ENCODE measurements around the gene UBTD2. TPM values are rescaled to one million over a fixed set of nuclear protein-coding genes. Genes with fewer than 3 reads are reported as not detected.

UBTD2 gene
- total RNA-seq, 1 donor from 2014 or later, result 6.1 TPM

DNA sequence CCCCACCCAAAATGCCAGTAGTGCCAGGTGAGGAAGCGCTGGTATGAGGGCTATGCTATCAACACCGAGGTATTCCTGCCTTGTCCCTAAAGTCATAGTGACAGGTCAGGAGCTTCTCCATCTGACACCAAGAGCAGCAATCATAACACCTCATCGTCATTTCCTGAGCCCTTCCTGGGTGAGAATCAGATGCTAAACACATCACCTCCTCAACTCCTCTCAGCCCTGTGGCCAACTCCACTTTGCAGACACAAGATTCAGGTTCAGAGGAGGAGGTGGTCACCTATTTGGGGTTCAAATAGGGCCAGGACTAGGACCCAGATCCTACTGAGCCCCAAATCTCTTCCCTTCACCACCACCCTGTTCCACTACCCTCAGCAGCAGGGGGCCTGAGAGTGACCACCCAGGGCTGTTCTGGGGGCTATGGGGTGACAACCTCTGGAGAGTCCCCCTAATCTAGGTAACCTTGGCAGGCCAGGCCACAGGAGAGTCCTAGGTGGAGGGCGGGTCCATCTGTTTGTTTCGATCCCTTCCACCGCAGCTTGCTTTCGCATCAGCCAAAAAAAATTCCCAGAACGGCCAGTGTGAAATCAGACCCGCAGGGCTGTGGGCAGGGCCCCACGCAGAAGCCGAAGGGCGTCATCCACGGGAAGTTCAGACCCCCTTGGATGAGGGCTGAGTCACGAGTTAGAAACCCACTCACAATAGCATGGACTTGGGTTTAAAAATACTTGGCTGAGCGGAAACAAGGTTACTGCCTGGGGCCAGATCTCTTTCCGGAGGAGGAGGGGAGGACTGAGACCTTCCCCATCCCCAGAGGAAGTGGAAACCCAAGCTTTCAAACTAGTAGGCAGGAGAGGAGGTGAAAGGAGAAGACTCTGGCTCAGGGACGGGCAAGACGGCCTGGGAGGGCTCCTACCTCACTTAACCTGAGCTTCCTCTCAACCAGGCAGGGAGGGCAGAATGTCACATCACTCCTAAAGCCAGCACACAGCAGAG is 104.3 kb downstream of the UBTD2 start:
- peak overlapping the region; percentile 100 for H3K27ac Mint-ChIP-seq
- no peaks in the 10 kb centered on the region for H3K9me3 Mint-ChIP-seq
- intact Hi-C loops (cut with micrococcal nuclease), result loop anchor here (1.0 to 10.0 kb wide), 4 partner anchors 8 to 876 kb away; partner anchors contain the start of gene CREBRF
- H3K4me3 Mint-ChIP-seq, result peak overlapping the region; percentile 87
- peaks cover 87% of the 10 kb centered on the region for H3K4me1 Mint-ChIP-seq (ENCODE audit: low read depth)
- peak; percentile 51 for DNase-seq (ENCODE audit: low spot score)
- H3K27me3 Mint-ChIP-seq (ENCODE audit: insufficient read depth), result no peaks in the 10 kb centered on the region
- peaks cover 21% of the 10 kb centered on the region for H3K36me3 Mint-ChIP-seq (ENCODE audit: low read depth)

DNA sequence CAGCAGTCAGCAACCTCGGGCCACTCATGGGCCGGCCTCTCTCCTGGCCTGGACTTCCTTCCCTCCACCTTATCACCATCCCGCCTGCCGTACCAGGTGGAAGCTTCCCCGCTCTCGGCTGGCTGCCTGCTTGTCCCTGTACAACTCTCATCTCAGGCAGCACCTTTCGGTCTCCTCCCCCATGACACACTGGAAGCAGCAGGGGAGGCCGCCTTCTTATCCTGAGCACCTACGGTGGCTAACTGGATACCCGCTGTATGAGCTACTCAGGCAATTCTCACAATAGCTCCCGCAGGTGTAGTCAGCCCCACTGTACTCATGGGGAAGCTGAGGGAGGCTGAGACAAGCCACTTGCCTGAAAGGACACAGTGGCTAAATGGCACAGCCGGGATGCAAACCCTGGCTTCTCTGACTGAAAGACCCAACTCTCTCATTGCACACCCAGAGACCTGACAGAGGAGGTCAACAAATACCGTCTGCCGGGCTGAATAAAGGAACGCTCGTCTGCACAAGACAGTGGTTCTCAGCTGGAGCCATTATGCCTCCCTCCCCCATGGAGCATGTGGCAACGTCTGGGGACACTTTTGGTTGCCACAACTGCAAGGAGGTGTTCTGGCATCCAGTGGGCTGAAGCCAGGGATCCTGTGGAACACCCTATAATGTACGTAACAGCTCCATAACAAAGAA is 105.1 kb downstream of the UBTD2 start:
- Mint-ChIP-seq H3K27ac (peak overlapping the region; percentile 100), H3K27me3 (ENCODE audit: insufficient read depth) (no peaks in the 10 kb centered on the region), H3K9me3 (no peaks in the 10 kb centered on the region), H3K4me1 (ENCODE audit: low read depth) (peaks cover 87% of the 10 kb centered on the region), H3K36me3 (ENCODE audit: low read depth) (peaks cover 25% of the 10 kb centered on the region), H3K4me3 (peak overlapping the region; percentile 87)
- intact Hi-C loops (cut with micrococcal nuclease), result loop anchor here (2.0 to 10.0 kb wide), 3 partner anchors 112 to 876 kb away; partner anchors contain the start of gene CREBRF
- DNase-seq (ENCODE audit: low spot score), result peak; percentile 36

- H3K27ac Mint-ChIP-seq, result peak overlapping the region; percentile 100
- intact Hi-C loops (cut with micrococcal nuclease), result loop anchor here (10.0 kb wide), 1 partner anchor 878 kb away; the partner anchor contains the start of gene CREBRF
- H3K36me3 Mint-ChIP-seq (ENCODE audit: low read depth), result peaks cover 22% of the 10 kb centered on the region
- H3K4me1 Mint-ChIP-seq (ENCODE audit: low read depth), result peaks cover 83% of the 10 kb centered on the region
- H3K27me3 Mint-ChIP-seq (ENCODE audit: insufficient read depth), result no peaks in the 10 kb centered on the region
- H3K4me3 Mint-ChIP-seq, result peak overlapping the region; percentile 87
- DNase-seq (ENCODE audit: low spot score), result no peak
- no peaks in the 10 kb centered on the region for H3K9me3 Mint-ChIP-seq
These were observed 106.4 kb downstream of the UBTD2 start for GRCh38 chr5:172177176-172177575.

- Mint-ChIP-seq H3K27ac (peak overlapping the region; percentile 100), H3K4me1 (ENCODE audit: low read depth) (peaks cover 80% of the 10 kb centered on the region), H3K36me3 (ENCODE audit: low read depth) (peaks cover 20% of the 10 kb centered on the region), H3K4me3 (peak overlapping the region; percentile 87), H3K27me3 (ENCODE audit: insufficient read depth) (no peaks in the 10 kb centered on the region), H3K9me3 (no peaks in the 10 kb centered on the region)
- intact Hi-C loops (cut with micrococcal nuclease), result loop anchor here (1.0 to 10.0 kb wide), 4 partner anchors 50 to 880 kb away; partner anchors contain the start of gene CREBRF
- DNase-seq (ENCODE audit: low spot score), result peak; percentile 77
These were observed 108.3 kb downstream of the UBTD2 start for GRCh38 chr5:172175263-172175719.

- Mint-ChIP-seq H3K36me3 (ENCODE audit: low read depth) (peaks cover 34% of the 10 kb centered on the region), H3K4me3 (peak overlapping the region; percentile 87), H3K27me3 (ENCODE audit: insufficient read depth) (no peaks in the 10 kb centered on the region), H3K9me3 (no peaks in the 10 kb centered on the region), H3K4me1 (ENCODE audit: low read depth) (peaks cover 83% of the 10 kb centered on the region), H3K27ac (peak overlapping the region; percentile 100)
- intact Hi-C loops (cut with micrococcal nuclease), result loop anchor here (1.0 to 10.0 kb wide), 7 partner anchors 14 to 881 kb away; partner anchors contain the start of genes CREBRF and UBTD2
- DNase-seq (ENCODE audit: low spot score), result peak; percentile 74
These were observed 109.9 kb downstream of the UBTD2 start for GRCh38 chr5:172173564-172174153.

DNA sequence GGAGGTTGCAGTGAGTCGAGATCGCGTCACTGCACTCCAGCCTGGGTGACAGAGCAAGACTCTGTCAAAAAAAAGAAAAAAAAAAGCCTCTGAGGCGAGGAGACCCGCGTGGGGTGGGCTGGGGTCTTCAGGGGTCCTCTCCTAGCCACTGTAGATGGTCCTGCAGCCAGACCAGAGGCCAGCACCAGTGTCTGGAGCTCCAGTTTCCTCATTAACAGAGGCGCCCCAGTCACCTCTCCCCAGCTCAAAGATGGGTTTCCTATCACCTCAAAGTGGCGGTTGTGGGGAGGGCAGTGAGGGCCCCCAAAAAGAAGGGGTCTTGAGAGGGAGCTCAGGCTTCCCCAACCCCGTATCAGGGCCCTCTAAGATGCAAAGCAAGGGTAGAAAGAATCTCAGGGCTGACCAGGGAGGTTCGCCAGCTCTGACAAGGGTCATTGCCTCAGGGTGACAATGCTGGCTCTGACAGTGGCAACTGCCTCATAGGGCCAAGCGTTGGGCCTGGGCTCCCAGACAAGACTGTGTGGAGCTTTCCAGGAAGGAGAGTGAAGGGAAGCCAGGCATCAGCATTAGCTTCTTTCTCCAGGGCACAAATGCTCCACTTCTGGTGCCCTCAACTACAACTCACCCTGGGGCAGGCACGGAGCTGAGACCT is 110.5 kb downstream of the UBTD2 start:
- Mint-ChIP-seq H3K27ac (peak overlapping the region; percentile 100), H3K4me1 (ENCODE audit: low read depth) (peaks cover 83% of the 10 kb centered on the region), H3K4me3 (peak overlapping the region; percentile 87), H3K9me3 (no peaks in the 10 kb centered on the region), H3K36me3 (ENCODE audit: low read depth) (peaks cover 30% of the 10 kb centered on the region), H3K27me3 (ENCODE audit: insufficient read depth) (no peaks in the 10 kb centered on the region)
- intact Hi-C loops (cut with micrococcal nuclease), result loop anchor here (5.0 to 10.0 kb wide), 2 partner anchors 41 to 882 kb away; partner anchors contain the start of gene CREBRF
- no peak for DNase-seq (ENCODE audit: low spot score)

- H3K27me3 Mint-ChIP-seq (ENCODE audit: insufficient read depth), result no peaks in the 10 kb centered on the region
- H3K36me3 Mint-ChIP-seq (ENCODE audit: low read depth), result peaks cover 29% of the 10 kb centered on the region
- no peak overlapping the region for H3K27ac Mint-ChIP-seq
- no peaks in the 10 kb centered on the region for H3K9me3 Mint-ChIP-seq
- H3K4me1 Mint-ChIP-seq (ENCODE audit: low read depth), result peaks cover 74% of the 10 kb centered on the region
- intact Hi-C loops (cut with micrococcal nuclease), result loop anchor here (5.0 to 10.0 kb wide), 2 partner anchors 39 to 884 kb away; partner anchors contain the start of gene CREBRF
- H3K4me3 Mint-ChIP-seq, result no peak overlapping the region
- no peak for DNase-seq (ENCODE audit: low spot score)
These were observed 112.4 kb downstream of the UBTD2 start for GRCh38 chr5:172171118-172171517.

GRCh38 chr5:172170251-172170701 is 113.3 kb downstream of the UBTD2 start:
- no peak for DNase-seq (ENCODE audit: low spot score)
- peaks cover 27% of the 10 kb centered on the region for H3K36me3 Mint-ChIP-seq (ENCODE audit: low read depth)

DNA sequence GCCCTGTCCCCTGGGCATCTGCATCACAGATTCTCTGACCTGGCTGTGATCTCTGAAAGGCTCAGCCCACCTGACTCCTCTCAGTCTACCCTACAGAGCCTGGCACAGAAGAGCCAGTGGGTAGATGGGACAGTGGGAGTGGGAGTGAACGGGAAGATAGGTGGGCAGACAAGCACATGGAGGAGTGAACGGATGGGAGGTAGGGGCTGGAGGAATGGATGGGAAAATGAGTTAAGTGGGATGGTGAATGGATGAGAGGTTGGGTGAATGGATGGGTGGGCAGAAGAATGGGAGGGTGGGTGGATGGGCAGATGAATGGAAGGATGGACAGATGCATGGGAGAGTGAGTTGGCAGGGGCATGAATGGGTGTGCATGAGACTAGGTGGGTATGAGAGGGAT is 114.3 kb downstream of the UBTD2 start:
- H3K36me3 Mint-ChIP-seq (ENCODE audit: low read depth), result peaks cover 27% of the 10 kb centered on the region
- H3K9me3 Mint-ChIP-seq, result no peaks in the 10 kb centered on the region
- intact Hi-C loops (cut with micrococcal nuclease), result no loop called here
- H3K4me1 Mint-ChIP-seq (ENCODE audit: low read depth), result peaks cover 55% of the 10 kb centered on the region
- H3K27ac Mint-ChIP-seq, result no peak overlapping the region
- DNase-seq (ENCODE audit: low spot score), result no peak
- no peaks in the 10 kb centered on the region for H3K27me3 Mint-ChIP-seq (ENCODE audit: insufficient read depth)
- H3K4me3 Mint-ChIP-seq, result no peak overlapping the region

More at GRCh38 chr5:172170251-172170701, 113.3 kb downstream of the UBTD2 start:
- no peaks in the 10 kb centered on the region for H3K27me3 Mint-ChIP-seq (ENCODE audit: insufficient read depth)
- peaks cover 65% of the 10 kb centered on the region for H3K4me1 Mint-ChIP-seq (ENCODE audit: low read depth)
- intact Hi-C loops (cut with micrococcal nuclease), result loop anchor here (5.0 to 10.0 kb wide), 2 partner anchors 38 to 885 kb away; partner anchors contain the start of gene CREBRF
- peak overlapping the region; percentile 52 for H3K27ac Mint-ChIP-seq
- H3K4me3 Mint-ChIP-seq, result peak overlapping the region; percentile 42
- H3K9me3 Mint-ChIP-seq, result no peaks in the 10 kb centered on the region

DNA sequence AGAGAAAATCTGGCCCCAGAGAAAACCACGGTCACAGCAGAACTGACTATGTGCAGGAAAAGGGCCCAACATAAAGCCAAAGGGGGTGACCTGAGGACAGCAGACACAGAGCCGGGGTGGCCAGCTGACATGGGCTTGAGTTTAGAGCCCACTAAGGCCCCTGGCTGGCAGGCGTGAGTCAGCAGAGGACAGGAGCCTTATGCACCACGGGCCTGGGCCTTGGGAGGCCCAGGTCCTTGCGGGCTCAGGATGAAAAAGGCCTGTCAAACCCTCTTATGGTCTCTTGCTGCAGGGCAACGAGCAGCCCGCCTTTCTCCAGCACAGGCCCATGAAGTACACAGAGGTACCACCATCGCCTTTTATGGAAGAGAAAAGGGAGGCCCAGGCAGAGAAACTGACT is 115.3 kb downstream of the UBTD2 start:
- peaks cover 21% of the 10 kb centered on the region for H3K36me3 Mint-ChIP-seq (ENCODE audit: low read depth)
- no peaks in the 10 kb centered on the region for H3K9me3 Mint-ChIP-seq
- no peaks in the 10 kb centered on the region for H3K27me3 Mint-ChIP-seq (ENCODE audit: insufficient read depth)
- no peak overlapping the region for H3K27ac Mint-ChIP-seq
- DNase-seq (ENCODE audit: low spot score), result no peak
- H3K4me1 Mint-ChIP-seq (ENCODE audit: low read depth), result peaks cover 46% of the 10 kb centered on the region
- H3K4me3 Mint-ChIP-seq, result no peak overlapping the region
- intact Hi-C loops (cut with micrococcal nuclease), result no loop called here

- DNase-seq (ENCODE audit: low spot score), result no peak
- intact Hi-C loops (cut with micrococcal nuclease), result no loop called here
- Mint-ChIP-seq H3K9me3 (no peaks in the 10 kb centered on the region), H3K4me3 (no peak overlapping the region), H3K27ac (no peak overlapping the region), H3K27me3 (ENCODE audit: insufficient read depth) (no peaks in the 10 kb centered on the region), H3K4me1 (ENCODE audit: low read depth) (peaks cover 44% of the 10 kb centered on the region), H3K36me3 (ENCODE audit: low read depth) (peaks cover 21% of the 10 kb centered on the region)
These were observed 115.7 kb downstream of the UBTD2 start for GRCh38 chr5:172167895-172168294.

Measured in activated T-helper 1 cell treated with anti-CD3 and anti-CD28 coated beads, Interleukin-12 subunit alpha, Interleukin-12 subunit beta, Interleukin-2, Interleukin-4 antibody, amounts not matched to agents 30 ng/mL and 10 ng/mL and 1 ng/mL, durations not matched to agents 14 hours and 24 hours and 36 hours (primary cell).